MCF 10A (cell line): ENCODE data around the gene FBLN2. TPM values are rescaled to one million over a fixed set of nuclear protein-coding genes. Genes with fewer than 3 reads are reported as not detected.

Experiments used
- BruUV-seq: library from RNA; stranded (reverse); fragments of 400-500 nt; replicated peaks from 2 replicates; lab custom pipeline; 2021; lab: Mats Ljungman, UMichigan
- CTCF ChIA-PET: fragments of 300-600 bp; sonication (Branson Sonifier 250); formaldehyde crosslinking; extraction: SDS; loops from one replicate; lab custom pipeline; 2021; ENCODE audit warnings: antibody characterized with exemption, inconsistent platforms; lab: Yijun Ruan, JAX
- POLR2A ChIA-PET: fragments of 300-600, 350-650 bp; sonication (Branson Sonifier 250); formaldehyde crosslinking; extraction: SDS; loops from one replicate; lab custom pipeline; 2020; ENCODE audit warnings: antibody characterized with exemption, inconsistent platforms; lab: Yijun Ruan, JAX
- DNase-seq: peaks from one replicate; pipeline ENCODE4 v3.0.0-alpha.2; 2018; ENCODE audit not compliant: unreplicated experiment
- H3K27ac Mint-ChIP-seq: one replicate; pipeline ENCODE4 v1.8.0; 2022; ENCODE audit warnings: mild to moderate bottlenecking, low read depth, mixed read lengths; ENCODE audit not compliant: unreplicated experiment
- H3K27me3 Mint-ChIP-seq: one replicate; pipeline ENCODE4 v1.8.0; 2022; ENCODE audit warnings: mixed read lengths; ENCODE audit not compliant: insufficient read depth, unreplicated experiment
- H3K36me3 Mint-ChIP-seq: one replicate; pipeline ENCODE4 v1.8.0; 2022; ENCODE audit warnings: mild to moderate bottlenecking, moderate library complexity, mixed read lengths; ENCODE audit not compliant: insufficient read depth, unreplicated experiment
- H3K4me1 Mint-ChIP-seq: one replicate; pipeline ENCODE4 v1.8.0; 2022; ENCODE audit warnings: mixed read lengths; ENCODE audit not compliant: insufficient read depth, unreplicated experiment
- H3K4me3 Mint-ChIP-seq: one replicate; pipeline ENCODE4 v1.8.0; 2022; ENCODE audit warnings: mild to moderate bottlenecking, moderate library complexity, mixed read lengths; ENCODE audit not compliant: unreplicated experiment
- H3K9me3 Mint-ChIP-seq: one replicate; pipeline ENCODE4 v1.8.0; 2022; ENCODE audit warnings: mixed read lengths; ENCODE audit not compliant: unreplicated experiment
- intact Hi-C: fragments of 100-400 bp; cut with micrococcal nuclease; formaldehyde crosslinking; loops from 2 replicates; pipeline ENCODE4 v1.14.1; 2022
- total RNA-seq: library from RNA; stranded (reverse); gene quantifications from 2 replicates; pipeline ENCODE4 v1.2.3, GENCODE V29; 2022
- TF ChIP-seq, protein P1 (sequence below): fragments of 200-600 bp; IDR thresholded peaks from one replicate; pipeline ENCODE4 v1.8.0; 2022; ENCODE audit warnings: antibody characterized with exemption, mild to moderate bottlenecking; ENCODE audit not compliant: unreplicated experiment

The FBLN2 gene
- total RNA-seq, 1 experiment from 2014 or later: not detected

DNA sequence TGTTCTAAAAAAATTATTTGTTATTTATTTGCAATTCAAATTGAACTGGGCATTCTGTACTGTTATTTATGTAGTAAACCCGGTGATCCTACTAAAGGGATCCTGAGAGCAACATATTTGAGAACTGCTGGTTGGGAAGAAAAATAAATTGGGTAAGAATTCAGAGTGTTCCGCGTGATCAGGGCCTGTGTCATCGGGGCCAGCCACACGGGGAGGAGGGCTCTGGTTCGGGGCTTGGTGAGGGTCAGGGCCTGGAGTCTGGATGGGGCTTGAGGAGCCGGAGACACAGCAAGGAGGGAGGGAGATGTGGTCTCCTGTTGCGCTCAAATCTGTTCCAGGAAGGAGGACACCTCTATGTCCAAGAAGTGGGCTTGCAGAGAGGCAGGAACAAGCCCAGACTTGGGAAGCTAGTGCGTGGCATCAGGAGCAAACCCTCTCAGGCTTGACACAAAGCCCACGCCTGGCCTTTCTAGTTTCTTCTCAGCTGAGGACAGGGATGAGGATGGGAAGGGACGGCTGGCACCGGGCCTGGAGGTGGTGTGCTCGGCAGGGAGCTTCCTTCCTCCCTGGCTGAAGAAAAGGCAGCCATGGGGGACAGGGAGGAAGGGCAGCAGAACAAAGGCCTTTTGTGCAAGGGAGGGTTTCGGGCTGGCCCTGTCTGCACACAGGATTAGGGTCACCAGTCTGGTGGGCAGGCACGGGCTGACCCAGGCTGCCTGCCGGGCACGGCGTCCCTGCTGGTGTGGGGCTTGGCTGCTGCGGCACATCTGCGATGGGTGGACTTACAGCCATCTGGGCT is 22.9 kb upstream of the FBLN2 start:
- intact Hi-C loops: no loop called here
- TF ChIP-seq, protein P1, sequence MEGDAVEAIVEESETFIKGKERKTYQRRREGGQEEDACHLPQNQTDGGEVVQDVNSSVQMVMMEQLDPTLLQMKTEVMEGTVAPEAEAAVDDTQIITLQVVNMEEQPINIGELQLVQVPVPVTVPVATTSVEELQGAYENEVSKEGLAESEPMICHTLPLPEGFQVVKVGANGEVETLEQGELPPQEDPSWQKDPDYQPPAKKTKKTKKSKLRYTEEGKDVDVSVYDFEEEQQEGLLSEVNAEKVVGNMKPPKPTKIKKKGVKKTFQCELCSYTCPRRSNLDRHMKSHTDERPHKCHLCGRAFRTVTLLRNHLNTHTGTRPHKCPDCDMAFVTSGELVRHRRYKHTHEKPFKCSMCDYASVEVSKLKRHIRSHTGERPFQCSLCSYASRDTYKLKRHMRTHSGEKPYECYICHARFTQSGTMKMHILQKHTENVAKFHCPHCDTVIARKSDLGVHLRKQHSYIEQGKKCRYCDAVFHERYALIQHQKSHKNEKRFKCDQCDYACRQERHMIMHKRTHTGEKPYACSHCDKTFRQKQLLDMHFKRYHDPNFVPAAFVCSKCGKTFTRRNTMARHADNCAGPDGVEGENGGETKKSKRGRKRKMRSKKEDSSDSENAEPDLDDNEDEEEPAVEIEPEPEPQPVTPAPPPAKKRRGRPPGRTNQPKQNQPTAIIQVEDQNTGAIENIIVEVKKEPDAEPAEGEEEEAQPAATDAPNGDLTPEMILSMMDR: no peak
- ChIA-PET CTCF (interaction anchor here (1.3 kb wide), 1 partner anchor 8 kb away, joined by 5 read pairs; no protein-coding TSS in a partner anchor), POLR2A (interaction anchor here (0.8 to 2.2 kb wide), 7 partner anchors 8 to 86 kb away, joined by 3 to 12 read pairs (median 5); no protein-coding TSS in a partner anchor)
- BruUV-seq: no TSS peak
- H3K9me3 Mint-ChIP-seq: peaks cover 7% of the 10 kb centered on the region
- no peaks in the 10 kb centered on the region for H3K36me3 Mint-ChIP-seq
- no peak overlapping the region for H3K4me3 Mint-ChIP-seq
- no peaks in the 10 kb centered on the region for H3K27me3 Mint-ChIP-seq
- DNase-seq: peak; percentile 58
- peak overlapping the region; percentile 97 for H3K27ac Mint-ChIP-seq
- peaks cover 30% of the 10 kb centered on the region for H3K4me1 Mint-ChIP-seq

DNA sequence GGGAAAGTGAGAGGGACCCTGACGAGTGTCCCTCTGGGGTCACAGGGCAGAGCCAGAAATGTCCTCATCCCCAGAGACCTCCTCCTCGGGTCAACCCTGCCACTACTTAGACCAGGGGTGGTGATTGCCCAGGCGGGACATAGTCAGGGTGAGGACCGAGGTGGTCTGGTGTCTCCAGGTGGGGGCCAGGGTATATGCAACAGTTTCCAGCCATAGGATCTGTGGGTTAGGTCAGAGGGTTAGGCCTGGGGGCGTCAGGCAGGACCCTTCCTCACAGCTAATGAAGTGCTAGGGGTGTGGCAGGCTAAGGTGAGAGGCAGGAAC is 22.3 kb upstream of the FBLN2 start:
- ChIA-PET CTCF (no interaction called here), POLR2A (interaction anchor here (1.4 to 2.2 kb wide), 3 partner anchors 12 to 53 kb away, joined by 5 to 12 read pairs (median 12); no protein-coding TSS in a partner anchor)
- no peak for DNase-seq
- Mint-ChIP-seq H3K9me3 (peaks cover 3% of the 10 kb centered on the region), H3K4me1 (peaks cover 30% of the 10 kb centered on the region), H3K36me3 (no peaks in the 10 kb centered on the region), H3K27me3 (no peaks in the 10 kb centered on the region), H3K4me3 (no peak overlapping the region), H3K27ac (peak overlapping the region; percentile 97)
- BruUV-seq: no TSS peak
- intact Hi-C loops: no loop called here
- TF ChIP-seq, protein P1: no peak

DNA sequence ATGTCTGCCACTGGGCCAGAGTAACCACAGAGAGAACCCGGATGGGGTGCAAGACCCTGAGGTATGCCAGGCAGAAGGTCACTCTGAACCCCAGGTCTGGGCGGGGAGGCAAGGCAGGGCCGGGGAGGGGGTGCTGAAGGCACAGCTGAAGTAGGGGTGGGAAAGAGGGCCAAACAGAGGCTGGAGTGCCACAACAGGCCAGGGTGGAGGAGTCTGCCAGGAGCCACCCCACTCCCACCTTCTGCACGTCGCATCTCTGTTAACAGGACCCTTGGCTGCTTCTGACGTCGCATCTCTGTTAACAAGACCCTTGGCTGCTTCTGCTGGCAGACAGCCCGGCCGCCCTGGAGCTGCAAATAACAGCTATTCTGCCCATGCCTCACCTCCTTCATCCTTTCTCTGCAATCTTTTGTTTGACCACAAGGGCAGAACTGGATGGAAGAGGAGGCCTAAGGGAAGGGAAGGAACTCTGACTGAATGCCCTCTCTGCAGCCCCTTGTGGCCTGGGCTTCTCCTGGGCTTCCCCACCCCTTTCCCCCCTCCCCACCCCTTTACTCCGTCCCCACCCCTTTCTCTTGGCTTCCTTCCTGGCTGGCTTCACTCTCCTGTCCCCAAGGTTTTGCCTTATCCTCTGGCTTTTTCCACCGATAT is 20.6 kb upstream of the FBLN2 start:
- Mint-ChIP-seq H3K27ac (no peak overlapping the region), H3K4me3 (no peak overlapping the region), H3K9me3 (no peaks in the 10 kb centered on the region), H3K36me3 (no peaks in the 10 kb centered on the region), H3K27me3 (no peaks in the 10 kb centered on the region), H3K4me1 (peaks cover 41% of the 10 kb centered on the region)
- CTCF ChIA-PET: no interaction called here
- POLR2A ChIA-PET: no interaction called here
- peak; percentile 39 for DNase-seq
- no TSS peak for BruUV-seq
- intact Hi-C loops: no loop called here
- TF ChIP-seq, protein P1: no peak
